HUES6 (cell line): ENCODE data around the gene ARHGAP21.
"Not testable (repeated sequence)": the region's sequence is repeated elsewhere in the genome, so short reads cannot be mapped to it uniquely, and the experiment has no call there.

Experiments
- H3K27ac ChIP-seq: 2 replicates; pipeline ENCODE4 v1.7.0; 2013; ENCODE audit warnings: low read depth, mild to moderate bottlenecking, low read length, inconsistent platforms
- H3K27me3 ChIP-seq: 2 replicates; pipeline ENCODE4 v1.6.1; 2013; ENCODE audit warnings: low read length; ENCODE audit not compliant: control insufficient read depth, insufficient read depth
- H3K36me3 ChIP-seq: 2 replicates; pipeline ENCODE4 v1.6.1; 2013; ENCODE audit warnings: low read length; ENCODE audit not compliant: control insufficient read depth, insufficient read depth
- H3K4me1 ChIP-seq: 2 replicates; pipeline ENCODE4 v1.6.1; 2013; ENCODE audit warnings: low read length; ENCODE audit not compliant: control insufficient read depth, insufficient read depth
- H3K4me3 ChIP-seq: 2 replicates; pipeline ENCODE4 v1.5.1; 2013; ENCODE audit warnings: low read depth, low read length
- H3K9ac ChIP-seq: one replicate; pipeline ENCODE4 v1.6.1; 2013; ENCODE audit warnings: mild to moderate bottlenecking, low read length
- H3K9me3 ChIP-seq: 2 replicates; pipeline ENCODE4 v1.6.1; 2013; ENCODE audit warnings: low read depth, low read length; ENCODE audit not compliant: control insufficient read depth, insufficient read depth

ARHGAP21 gene

GRCh38 chr10:24748214-24748613, 24.5 kb upstream of the ARHGAP21 start:
- H3K27me3 ChIP-seq, result no peaks in the 10 kb centered on the region
- H3K4me3 ChIP-seq, result no peak overlapping the region
- H3K27ac ChIP-seq, result no peak overlapping the region
- H3K36me3 ChIP-seq, result no peaks in the 10 kb centered on the region
- no peaks in the 10 kb centered on the region for H3K9me3 ChIP-seq
- H3K4me1 ChIP-seq, result no peaks in the 10 kb centered on the region
- H3K9ac ChIP-seq, result no peak overlapping the region

DNA sequence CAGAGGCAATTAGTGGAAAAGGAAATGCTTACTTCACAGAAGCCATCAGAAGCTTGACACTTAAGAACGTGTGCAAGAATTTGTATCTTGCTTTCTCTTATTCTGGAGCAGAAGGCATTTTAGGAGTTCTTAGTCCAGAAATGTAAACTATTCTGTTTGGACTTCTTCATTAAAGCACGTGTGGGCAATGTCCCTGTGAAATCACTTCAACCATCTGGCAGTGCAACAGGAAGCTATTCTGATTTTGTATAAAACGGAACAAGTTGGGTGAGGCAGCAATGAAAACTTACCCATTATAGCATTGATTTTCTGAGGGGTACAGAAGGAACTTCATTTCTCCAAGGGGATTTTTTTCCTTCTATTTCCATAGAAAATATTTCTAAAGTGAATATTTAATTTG, 21.3 kb upstream of the ARHGAP21 start:
- Histone ChIP-seq H3K4me1 (no peaks in the 10 kb centered on the region), H3K9ac (no peak overlapping the region), H3K9me3 (peaks cover 6% of the 10 kb centered on the region; the same call in 1 of the 2 replicates), H3K27me3 (no peaks in the 10 kb centered on the region), H3K4me3 (no peak overlapping the region), H3K36me3 (no peaks in the 10 kb centered on the region), H3K27ac (no peak overlapping the region)

GRCh38 chr10:24740714-24741113, 17.0 kb upstream of the ARHGAP21 start:
- Histone ChIP-seq H3K4me1 (peaks cover 5% of the 10 kb centered on the region; the same call in 1 of the 2 replicates), H3K27me3 (no peaks in the 10 kb centered on the region), H3K4me3 (no peak overlapping the region), H3K9me3 (peaks cover 6% of the 10 kb centered on the region; the same call in 1 of the 2 replicates), H3K36me3 (no peaks in the 10 kb centered on the region), H3K27ac (no peak overlapping the region), H3K9ac (no peak overlapping the region)

- Histone ChIP-seq H3K9ac (no peak overlapping the region), H3K27me3 (no peaks in the 10 kb centered on the region), H3K27ac (no peak overlapping the region), H3K4me3 (no peak overlapping the region), H3K9me3 (peaks cover 6% of the 10 kb centered on the region; the same call in 1 of the 2 replicates), H3K36me3 (no peaks in the 10 kb centered on the region), H3K4me1 (peaks cover 5% of the 10 kb centered on the region; the same call in 1 of the 2 replicates)
These were observed 13.3 kb upstream of the ARHGAP21 start for GRCh38 chr10:24737001-24737400.

GRCh38 chr10:24731942-24732341, 8.3 kb upstream of the ARHGAP21 start:
- Histone ChIP-seq H3K9ac (no peak overlapping the region), H3K9me3 (no peaks in the 10 kb centered on the region), H3K4me1 (peaks cover 10% of the 10 kb centered on the region), H3K27me3 (no peaks in the 10 kb centered on the region), H3K27ac (no peak overlapping the region), H3K36me3 (no peaks in the 10 kb centered on the region), H3K4me3 (no peak overlapping the region)

GRCh38 chr10:24730811-24731210, 7.1 kb upstream of the ARHGAP21 start:
- no peak overlapping the region for H3K9ac ChIP-seq
- H3K9me3 ChIP-seq, result no peaks in the 10 kb centered on the region
- H3K36me3 ChIP-seq, result no peaks in the 10 kb centered on the region
- no peak overlapping the region for H3K4me3 ChIP-seq
- H3K27me3 ChIP-seq, result peaks cover 2% of the 10 kb centered on the region; the same call in 1 of the 2 replicates
- H3K27ac ChIP-seq, result no peak overlapping the region
- peaks cover 9% of the 10 kb centered on the region; the same call in 1 of the 2 replicates for H3K4me1 ChIP-seq

DNA sequence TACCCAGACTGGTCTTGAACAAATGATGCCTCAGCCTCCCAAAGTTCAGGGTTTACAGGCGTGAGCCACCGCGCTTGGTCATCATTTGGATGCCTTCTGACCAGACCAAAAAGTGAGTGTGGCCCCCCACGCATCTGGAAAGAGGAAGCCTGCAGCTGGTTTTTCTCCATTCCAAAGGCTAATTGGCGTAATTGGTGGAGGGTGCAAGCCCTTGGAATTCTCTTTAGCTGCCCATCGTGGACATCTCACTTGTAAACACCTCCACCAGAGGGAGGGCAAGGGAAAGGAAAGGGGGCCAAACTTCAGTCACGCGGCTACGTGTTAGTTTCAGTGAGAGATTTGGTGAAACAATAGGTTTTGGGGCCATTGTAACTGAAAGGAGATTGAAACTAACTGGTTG, 4.1 kb upstream of the ARHGAP21 start:
- no peaks in the 10 kb centered on the region for H3K36me3 ChIP-seq
- H3K27ac ChIP-seq, result no peak overlapping the region
- H3K27me3 ChIP-seq, result peaks cover 8% of the 10 kb centered on the region; the same call in 1 of the 2 replicates
- H3K9me3 ChIP-seq, result no peaks in the 10 kb centered on the region
- no peak overlapping the region for H3K4me3 ChIP-seq
- H3K4me1 ChIP-seq, result peaks cover 13% of the 10 kb centered on the region
- H3K9ac ChIP-seq, result no peak overlapping the region

- peaks cover 15% of the 10 kb centered on the region for H3K4me1 ChIP-seq
- peaks cover 15% of the 10 kb centered on the region for H3K27me3 ChIP-seq
- no peaks in the 10 kb centered on the region for H3K9me3 ChIP-seq
- no peak overlapping the region for H3K4me3 ChIP-seq
- H3K9ac ChIP-seq, result no peak overlapping the region
- H3K27ac ChIP-seq, result no peak overlapping the region
- H3K36me3 ChIP-seq, result no peaks in the 10 kb centered on the region
These were observed 2.9 kb upstream of the ARHGAP21 start for GRCh38 chr10:24726626-24727025.

GRCh38 chr10:24726029-24726428, 2.3 kb upstream of the ARHGAP21 start:
- not testable (repeated sequence) for H3K9ac ChIP-seq, H3K27ac ChIP-seq, H3K9me3 ChIP-seq, H3K36me3 ChIP-seq, H3K4me3 ChIP-seq
- Histone ChIP-seq H3K4me1 (peaks cover 20% of the 10 kb centered on the region), H3K27me3 (peaks cover 21% of the 10 kb centered on the region)

DNA sequence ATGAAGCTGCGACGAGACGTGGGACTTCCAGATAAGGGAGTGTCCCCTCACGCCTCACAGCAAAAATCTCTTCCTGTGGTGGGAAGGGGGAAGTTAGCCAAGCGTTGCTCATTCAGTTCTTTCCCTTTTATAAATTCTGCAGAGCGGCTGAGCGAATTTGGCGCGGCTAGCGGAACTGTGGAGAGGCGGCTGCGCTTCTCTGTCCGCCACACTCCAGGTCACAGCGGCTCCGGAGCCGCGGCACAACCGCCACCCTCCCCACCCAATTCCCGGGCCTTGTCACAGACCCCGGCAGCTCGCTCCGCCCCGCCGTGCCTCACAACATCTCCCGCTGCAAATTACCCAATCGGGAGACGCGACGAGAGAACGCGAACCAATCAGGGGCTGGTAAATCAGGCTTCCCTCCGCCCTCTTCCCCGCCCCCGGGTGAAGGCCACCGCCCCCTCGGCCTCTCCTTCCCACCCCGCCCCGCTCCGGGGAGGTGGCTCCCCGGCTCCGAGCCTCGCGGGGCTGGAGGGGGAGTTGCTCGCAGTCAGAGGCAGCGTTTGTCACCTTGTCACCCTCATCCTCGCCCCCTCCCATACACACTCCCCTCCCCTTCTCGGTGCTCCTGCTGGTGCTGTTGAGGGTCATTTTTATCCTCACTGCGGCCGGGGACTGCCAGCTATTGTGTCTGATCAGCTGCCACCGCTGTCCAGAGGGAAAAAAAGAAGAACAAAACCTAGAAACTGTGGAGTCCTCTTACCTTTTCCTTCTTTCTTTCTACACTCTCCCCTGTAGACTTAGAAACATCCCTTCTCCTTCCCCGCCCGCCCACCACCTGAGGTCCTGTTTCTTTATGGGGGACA, 918 bp upstream of the ARHGAP21 start:
- Histone ChIP-seq H3K9ac (peak overlapping the region; percentile 65), H3K4me3 (peak overlapping the region; percentile 99), H3K4me1 (peaks cover 34% of the 10 kb centered on the region), H3K36me3 (no peaks in the 10 kb centered on the region), H3K27me3 (peaks cover 28% of the 10 kb centered on the region), H3K9me3 (no peaks in the 10 kb centered on the region), H3K27ac (no peak overlapping the region; the same call in 1 of the 2 replicates)

- peaks cover 46% of the 10 kb centered on the region for H3K4me1 ChIP-seq
- H3K27me3 ChIP-seq, result peaks cover 30% of the 10 kb centered on the region
- H3K36me3 ChIP-seq, result no peaks in the 10 kb centered on the region
- peak overlapping the region; percentile 99 for H3K4me3 ChIP-seq
- no peaks in the 10 kb centered on the region for H3K9me3 ChIP-seq
- H3K27ac ChIP-seq, result no peak overlapping the region
- H3K9ac ChIP-seq, result peak overlapping the region; percentile 72
These were observed 300 bp downstream of the ARHGAP21 start for GRCh38 chr10:24723386-24723787.
